ENCODE measurements around the gene GRAP2. TPM values are rescaled to one million over a fixed set of nuclear protein-coding genes. Genes with fewer than 3 reads are reported as not detected.

The GRAP2 gene
- total and polyA plus RNA-seq, 2 of the 4 experiments (the other 2 are of a cell fraction), result not detected

DNA sequence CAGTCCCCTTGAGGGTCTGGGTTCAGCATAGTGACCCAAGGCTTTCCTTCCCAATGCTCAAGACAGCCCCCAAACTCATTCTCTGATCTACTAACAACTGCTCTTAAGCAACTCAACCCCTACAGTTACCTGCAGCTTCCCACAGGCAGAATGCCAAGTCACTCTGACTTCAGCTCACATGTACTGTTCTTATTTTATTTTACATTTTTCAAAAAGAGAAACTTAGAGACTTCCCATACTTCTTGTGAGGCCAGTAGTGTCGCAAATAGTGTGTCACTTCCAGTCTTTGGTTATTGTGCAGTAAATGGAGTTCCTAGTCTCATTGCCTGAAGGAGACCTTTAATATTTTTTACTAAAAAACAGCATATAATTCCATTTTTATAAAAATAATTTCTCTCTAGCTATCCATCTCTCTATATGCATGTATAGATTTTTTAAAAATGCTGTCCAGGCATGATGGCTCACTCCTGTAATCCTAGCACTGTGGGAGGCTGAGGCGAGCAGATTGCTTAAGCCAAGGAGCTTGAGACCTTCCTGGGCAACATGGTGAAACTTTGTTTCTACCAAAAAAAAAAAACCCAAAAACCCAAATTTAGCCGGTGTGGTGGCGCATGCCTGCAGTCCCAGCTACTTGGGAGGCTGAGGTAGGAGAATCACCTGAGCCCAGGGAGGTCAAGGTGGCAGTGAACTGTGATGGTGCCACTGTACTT is 49.1 kb upstream of the GRAP2 start:
- H3K27ac ChIP-seq (ENCODE audit: insufficient read depth, low read length), result no peak overlapping the region
- H3K18ac ChIP-seq (ENCODE audit: low read depth, low read length), result no peak overlapping the region
- dilution Hi-C loops (cut with HindIII; ENCODE audit: low sequenced_read_pairs, unreplicated experiment) (no loop called here), intact Hi-C loops (cut with micrococcal nuclease) (no loop called here), in situ Hi-C loops (cut with MboI; ENCODE audit: low sequenced_read_pairs) (no loop called here)
- ChIA-PET POLR2A (ENCODE audit: unreplicated experiment) (no interaction called here), CTCF (interaction anchor here (0.6 kb wide), 2 partner anchors 150 to 180 kb away, joined by 3 read pairs; no protein-coding TSS in a partner anchor)
- no peak overlapping the region for H2AK5ac ChIP-seq (ENCODE audit: low read depth, low read length)
- no peak overlapping the region for H3K14ac ChIP-seq (replicated peaks; ENCODE audit: low read depth, low read length)
- no peak overlapping the region for H4K91ac ChIP-seq (ENCODE audit: insufficient read depth, low read depth, low read length)
- no peaks in the 10 kb centered on the region for H3K9me1 ChIP-seq (ENCODE audit: insufficient read depth, low read length)
- H3K9ac ChIP-seq (ENCODE audit: low read depth, low read length), result no peak overlapping the region
- H2AK9ac ChIP-seq (replicated peaks; ENCODE audit: low read depth, low read length, poor library complexity), result no peak overlapping the region
- H3K4me2 ChIP-seq (ENCODE audit: low read depth, low read length), result no peak overlapping the region
- H3K79me1 ChIP-seq (ENCODE audit: low read depth in 1 of 2, low read length in 2 of 2), result no peaks in the 10 kb centered on the region
- no peak overlapping the region for H3K4me3 ChIP-seq (ENCODE audit: insufficient read depth, low read depth, low read length)
- no peaks in the 10 kb centered on the region for H4K20me1 ChIP-seq (ENCODE audit: insufficient read depth, low read length)
- TF ChIP-seq BHLHE40 (IDR thresholded peaks at IDR 0.05; ENCODE audit: low read depth, low read length), result no peak
- TF ChIP-seq, protein P1, sequence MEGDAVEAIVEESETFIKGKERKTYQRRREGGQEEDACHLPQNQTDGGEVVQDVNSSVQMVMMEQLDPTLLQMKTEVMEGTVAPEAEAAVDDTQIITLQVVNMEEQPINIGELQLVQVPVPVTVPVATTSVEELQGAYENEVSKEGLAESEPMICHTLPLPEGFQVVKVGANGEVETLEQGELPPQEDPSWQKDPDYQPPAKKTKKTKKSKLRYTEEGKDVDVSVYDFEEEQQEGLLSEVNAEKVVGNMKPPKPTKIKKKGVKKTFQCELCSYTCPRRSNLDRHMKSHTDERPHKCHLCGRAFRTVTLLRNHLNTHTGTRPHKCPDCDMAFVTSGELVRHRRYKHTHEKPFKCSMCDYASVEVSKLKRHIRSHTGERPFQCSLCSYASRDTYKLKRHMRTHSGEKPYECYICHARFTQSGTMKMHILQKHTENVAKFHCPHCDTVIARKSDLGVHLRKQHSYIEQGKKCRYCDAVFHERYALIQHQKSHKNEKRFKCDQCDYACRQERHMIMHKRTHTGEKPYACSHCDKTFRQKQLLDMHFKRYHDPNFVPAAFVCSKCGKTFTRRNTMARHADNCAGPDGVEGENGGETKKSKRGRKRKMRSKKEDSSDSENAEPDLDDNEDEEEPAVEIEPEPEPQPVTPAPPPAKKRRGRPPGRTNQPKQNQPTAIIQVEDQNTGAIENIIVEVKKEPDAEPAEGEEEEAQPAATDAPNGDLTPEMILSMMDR (conservative IDR thresholded peaks at IDR 0.05; ENCODE audit: low read depth, low read length), result no peak
- H2BK20ac ChIP-seq (ENCODE audit: low read depth, low read length), result no peak overlapping the region
- no peaks in the 10 kb centered on the region for H3K4me1 ChIP-seq (ENCODE audit: control insufficient read depth, insufficient read depth, low read length)
- no peak overlapping the region for H2BK120ac ChIP-seq (ENCODE audit: low read depth, low read length)
- H2AFZ ChIP-seq (replicated peaks; ENCODE audit: low read length, poor library complexity), result no peak overlapping the region
- no peak overlapping the region for H2BK5ac ChIP-seq (ENCODE audit: low read depth, low read length, poor library complexity, severe bottlenecking)
- DNase-seq (no peak), ATAC-seq (ENCODE audit: low read depth) (no peak)
- no peak overlapping the region for H3K4ac ChIP-seq (ENCODE audit: low read depth, low read length)
- H4K5ac ChIP-seq (ENCODE audit: low read depth, low read length), result no peak overlapping the region
- H3K36me3 ChIP-seq (ENCODE audit: control insufficient read depth, insufficient read depth, low read length), result no peaks in the 10 kb centered on the region
- WGBS, 2 experiments (ENCODE audit: extremely low coverage in 2 of 2, insufficient read length in 1 of 2), result no CpG with 5 or more reads among the region's 4 CpGs
- no peak overlapping the region for H3K23ac ChIP-seq (ENCODE audit: low read depth, low read length)
- H3K27me3 ChIP-seq (ENCODE audit: control insufficient read depth, insufficient read depth, low read length), result peaks cover 18% of the 10 kb centered on the region
- H3K56ac ChIP-seq (ENCODE audit: extremely low read depth, insufficient read depth, low read length), result no peak overlapping the region
- no peak overlapping the region for H2BK15ac ChIP-seq (ENCODE audit: low read depth, low read length)
- H3K9me3 ChIP-seq (ENCODE audit: control insufficient read depth, insufficient read depth, low read length), result no peaks in the 10 kb centered on the region
- no TSS peak for BruUV-seq (replicated peaks)
- H4K8ac ChIP-seq (ENCODE audit: low read depth in 2 of 2, low read length in 2 of 2), result no peak overlapping the region
